Measurements from ENCODE around the gene LAMA1.

DNA sequence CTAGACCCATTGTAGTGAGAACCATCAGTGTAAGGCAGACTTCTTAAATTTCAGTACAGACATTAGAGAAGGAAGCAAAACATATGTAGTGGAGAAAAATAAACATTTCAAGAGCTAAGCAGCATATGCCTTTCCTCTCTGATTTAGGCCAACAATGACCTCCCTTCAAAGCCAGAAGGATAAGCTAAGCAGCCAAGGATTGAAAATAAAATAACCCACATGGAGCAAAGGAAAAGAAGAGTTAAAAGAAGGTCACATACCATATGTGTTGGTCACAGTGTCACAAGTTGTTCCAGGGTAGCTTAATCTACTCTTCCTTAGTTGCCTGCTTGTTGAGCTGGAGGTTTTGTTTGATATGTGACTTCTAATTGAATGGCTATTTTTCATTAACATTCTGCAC, 15.6 kb upstream of the LAMA1 start:
- TF ChIP-seq POLR2AphosphoS5 (IDR thresholded peaks at IDR 0.05; ENCODE audit: low read depth, low read length) (no peak), TAF1 (IDR thresholded peaks at IDR 0.05; ENCODE audit: low read depth, low read length) (no peak), POLR2A (IDR thresholded peaks at IDR 0.05; ENCODE audit: low read depth, low read length) (no peak)

All from GM12891 (cell line).